ENCODE data around the gene TBC1D5.

DNA sequence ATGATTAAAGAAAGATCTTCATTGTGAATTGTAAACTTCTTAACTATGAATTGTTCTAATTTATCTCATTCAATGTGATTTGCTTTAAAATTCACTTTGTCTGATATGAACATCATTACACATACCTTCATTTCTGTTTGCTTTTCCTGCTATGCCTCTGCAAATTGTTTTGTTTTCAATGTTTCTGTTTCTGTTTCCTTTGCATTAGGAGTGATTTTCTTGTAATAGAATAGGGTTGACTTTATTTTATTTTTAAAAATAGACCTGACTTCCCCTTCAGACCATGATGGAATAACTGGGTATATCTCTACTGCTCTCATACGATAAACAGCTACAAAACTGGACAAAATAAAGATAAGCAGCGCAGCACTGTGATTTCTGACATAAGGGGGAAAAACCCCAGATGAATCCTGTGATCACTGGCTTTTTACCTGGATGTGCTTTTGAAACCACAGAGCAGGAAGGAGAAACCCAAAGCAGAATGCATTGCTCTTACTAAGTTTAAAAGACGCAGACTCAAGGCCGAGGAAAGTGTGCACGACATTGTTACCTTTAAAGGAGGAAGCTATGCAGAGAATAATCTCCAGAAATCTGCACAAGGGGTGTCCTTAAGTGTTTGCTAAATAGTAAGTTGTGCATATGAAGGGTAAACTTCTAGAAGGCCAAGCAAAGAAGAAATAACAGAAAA is 420.2 kb downstream of the TBC1D5 start:
- TF ChIP-seq POLR2AphosphoS5 (IDR thresholded peaks at IDR 0.05; ENCODE audit: insufficient read depth in 1 of 2, low read depth in 1 of 2) (no peak), POLR2A (IDR thresholded peaks at IDR 0.05) (no peak)
- TF ChIP-seq, protein P1, sequence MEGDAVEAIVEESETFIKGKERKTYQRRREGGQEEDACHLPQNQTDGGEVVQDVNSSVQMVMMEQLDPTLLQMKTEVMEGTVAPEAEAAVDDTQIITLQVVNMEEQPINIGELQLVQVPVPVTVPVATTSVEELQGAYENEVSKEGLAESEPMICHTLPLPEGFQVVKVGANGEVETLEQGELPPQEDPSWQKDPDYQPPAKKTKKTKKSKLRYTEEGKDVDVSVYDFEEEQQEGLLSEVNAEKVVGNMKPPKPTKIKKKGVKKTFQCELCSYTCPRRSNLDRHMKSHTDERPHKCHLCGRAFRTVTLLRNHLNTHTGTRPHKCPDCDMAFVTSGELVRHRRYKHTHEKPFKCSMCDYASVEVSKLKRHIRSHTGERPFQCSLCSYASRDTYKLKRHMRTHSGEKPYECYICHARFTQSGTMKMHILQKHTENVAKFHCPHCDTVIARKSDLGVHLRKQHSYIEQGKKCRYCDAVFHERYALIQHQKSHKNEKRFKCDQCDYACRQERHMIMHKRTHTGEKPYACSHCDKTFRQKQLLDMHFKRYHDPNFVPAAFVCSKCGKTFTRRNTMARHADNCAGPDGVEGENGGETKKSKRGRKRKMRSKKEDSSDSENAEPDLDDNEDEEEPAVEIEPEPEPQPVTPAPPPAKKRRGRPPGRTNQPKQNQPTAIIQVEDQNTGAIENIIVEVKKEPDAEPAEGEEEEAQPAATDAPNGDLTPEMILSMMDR (IDR thresholded peaks at IDR 0.05) = no peak

Measured in vagina (tissue), 2 donors.